Nephron progenitor cell (in vitro differentiated cells): ENCODE data around the gene OR2V2.

Experiments used
- DNase-seq: peaks from one replicate; pipeline ENCODE4 v3.0.0; 2021
- H3K27ac Mint-ChIP-seq: 2 replicates; pipeline ENCODE4 v1.8.0; 2021; ENCODE audit warnings: mild to moderate bottlenecking, moderate library complexity, mixed read lengths
- H3K27me3 Mint-ChIP-seq: 2 replicates; pipeline ENCODE4 v1.8.0; 2021; ENCODE audit warnings: mild to moderate bottlenecking, low read depth, mixed read lengths; ENCODE audit not compliant: poor library complexity
- H3K36me3 Mint-ChIP-seq: 2 replicates; pipeline ENCODE4 v1.8.0; 2021; ENCODE audit warnings: low read depth, mixed read lengths
- H3K4me1 Mint-ChIP-seq: 2 replicates; pipeline ENCODE4 v1.8.0; 2021; ENCODE audit warnings: mixed read lengths
- H3K4me3 Mint-ChIP-seq: 2 replicates; pipeline ENCODE4 v1.8.0; 2021; ENCODE audit warnings: mild to moderate bottlenecking, moderate library complexity, mixed read lengths
- H3K9me3 Mint-ChIP-seq: 2 replicates; pipeline ENCODE4 v1.8.0; 2021; ENCODE audit warnings: mild to moderate bottlenecking, moderate library complexity, mixed read lengths
- TF ChIP-seq, protein P1 (sequence below): fragments of 200-600 bp; sonication (generic); IDR thresholded peaks from 2 replicates; pipeline ENCODE4 v1.5.0; 2021; ENCODE audit warnings: antibody characterized with exemption

Gene OR2V2

DNA sequence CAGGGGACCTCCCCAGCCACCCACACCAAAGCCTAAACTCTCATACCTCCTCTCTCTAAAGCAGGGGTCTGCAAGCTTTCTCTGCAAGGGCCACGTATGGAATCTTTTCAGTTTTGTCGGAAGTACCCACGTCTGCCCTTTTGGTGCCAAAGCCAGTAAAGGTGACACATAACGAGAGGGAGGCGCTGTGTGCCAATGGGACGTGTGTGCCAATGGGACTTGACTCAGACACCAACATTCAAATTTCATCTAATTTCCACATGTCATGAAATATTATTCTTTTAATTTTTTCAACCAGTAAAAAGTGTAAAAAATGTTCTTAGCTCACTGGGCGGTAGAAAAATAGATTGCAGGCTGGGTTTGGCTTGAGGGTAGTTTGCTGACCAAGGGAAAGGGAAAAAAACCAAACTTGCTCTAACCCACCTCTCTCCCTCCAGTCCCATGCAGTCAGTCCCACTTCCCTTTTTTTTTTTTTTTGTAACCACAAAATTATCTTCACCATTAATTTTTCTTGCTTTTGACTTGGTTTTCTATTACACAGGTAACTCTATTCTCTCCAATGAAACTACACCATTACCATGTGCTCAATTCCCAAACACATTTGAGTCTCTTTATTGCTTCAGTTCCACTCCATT lies 41.9 kb upstream of the OR2V2 start:
- H3K27ac Mint-ChIP-seq = no peak overlapping the region
- H3K4me3 Mint-ChIP-seq = no peak overlapping the region
- H3K27me3 Mint-ChIP-seq = peaks cover 57% of the 10 kb centered on the region
- no peaks in the 10 kb centered on the region for H3K36me3 Mint-ChIP-seq
- TF ChIP-seq, protein P1, sequence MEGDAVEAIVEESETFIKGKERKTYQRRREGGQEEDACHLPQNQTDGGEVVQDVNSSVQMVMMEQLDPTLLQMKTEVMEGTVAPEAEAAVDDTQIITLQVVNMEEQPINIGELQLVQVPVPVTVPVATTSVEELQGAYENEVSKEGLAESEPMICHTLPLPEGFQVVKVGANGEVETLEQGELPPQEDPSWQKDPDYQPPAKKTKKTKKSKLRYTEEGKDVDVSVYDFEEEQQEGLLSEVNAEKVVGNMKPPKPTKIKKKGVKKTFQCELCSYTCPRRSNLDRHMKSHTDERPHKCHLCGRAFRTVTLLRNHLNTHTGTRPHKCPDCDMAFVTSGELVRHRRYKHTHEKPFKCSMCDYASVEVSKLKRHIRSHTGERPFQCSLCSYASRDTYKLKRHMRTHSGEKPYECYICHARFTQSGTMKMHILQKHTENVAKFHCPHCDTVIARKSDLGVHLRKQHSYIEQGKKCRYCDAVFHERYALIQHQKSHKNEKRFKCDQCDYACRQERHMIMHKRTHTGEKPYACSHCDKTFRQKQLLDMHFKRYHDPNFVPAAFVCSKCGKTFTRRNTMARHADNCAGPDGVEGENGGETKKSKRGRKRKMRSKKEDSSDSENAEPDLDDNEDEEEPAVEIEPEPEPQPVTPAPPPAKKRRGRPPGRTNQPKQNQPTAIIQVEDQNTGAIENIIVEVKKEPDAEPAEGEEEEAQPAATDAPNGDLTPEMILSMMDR = no peak
- H3K4me1 Mint-ChIP-seq = peaks cover 18% of the 10 kb centered on the region
- peaks cover 12% of the 10 kb centered on the region for H3K9me3 Mint-ChIP-seq
- no peak for DNase-seq

DNA sequence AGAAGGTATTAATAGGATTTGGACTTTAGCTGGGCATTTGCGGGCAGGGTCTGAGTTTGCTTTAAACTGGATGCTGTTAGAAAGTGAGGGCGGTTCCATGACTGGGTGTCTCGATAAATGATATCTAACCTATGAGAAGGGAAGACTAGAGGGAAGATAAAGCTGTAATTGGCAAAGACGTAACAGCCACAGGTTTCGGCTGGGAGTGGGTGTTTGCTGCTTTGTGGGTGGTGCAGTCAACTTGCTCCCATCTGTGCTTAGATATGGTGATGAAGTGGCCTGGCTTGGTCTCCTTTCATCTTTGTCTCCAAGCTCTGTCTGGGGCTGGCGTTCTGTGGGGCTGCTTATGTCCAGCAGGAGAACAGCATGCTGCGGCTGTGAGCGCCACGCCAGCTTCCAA lies 39.7 kb upstream of the OR2V2 start:
- no peak overlapping the region for H3K27ac Mint-ChIP-seq
- peaks cover 77% of the 10 kb centered on the region for H3K27me3 Mint-ChIP-seq
- TF ChIP-seq, protein P1 = no peak
- H3K36me3 Mint-ChIP-seq = no peaks in the 10 kb centered on the region
- no peak overlapping the region for H3K4me3 Mint-ChIP-seq
- H3K4me1 Mint-ChIP-seq = peaks cover 18% of the 10 kb centered on the region
- no peak for DNase-seq
- peaks cover 18% of the 10 kb centered on the region for H3K9me3 Mint-ChIP-seq

DNA sequence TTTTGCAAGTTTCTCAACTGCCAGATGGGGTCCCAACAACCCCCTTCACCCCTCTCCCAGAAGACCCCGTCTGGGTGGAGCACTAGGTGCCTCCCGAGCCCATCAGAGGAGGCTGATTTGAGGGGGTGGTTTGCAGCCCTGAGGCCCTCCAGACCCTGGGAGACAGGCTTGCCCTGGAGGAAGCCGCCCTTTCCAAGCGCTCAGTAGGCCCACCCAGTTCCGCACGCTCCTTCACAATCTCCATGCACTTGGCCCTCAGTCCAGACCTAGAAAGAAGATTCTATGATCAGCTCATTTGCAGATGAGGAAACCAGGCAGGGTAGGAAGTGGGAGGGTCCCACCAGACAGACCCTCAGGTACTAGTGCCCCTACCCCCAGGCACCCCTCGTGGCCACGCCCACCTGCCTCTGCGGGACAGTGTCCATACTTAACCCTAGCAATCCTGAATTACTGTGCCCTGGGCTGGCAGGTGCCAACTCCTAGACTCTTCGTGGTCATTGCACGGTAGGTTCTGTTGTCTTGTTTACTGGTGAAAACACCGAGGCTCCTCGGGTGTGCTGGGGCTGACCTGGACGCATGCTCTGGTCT lies 38.7 kb upstream of the OR2V2 start:
- Mint-ChIP-seq H3K4me3 (no peak overlapping the region), H3K4me1 (peaks cover 18% of the 10 kb centered on the region), H3K27me3 (peaks cover 78% of the 10 kb centered on the region), H3K9me3 (peaks cover 20% of the 10 kb centered on the region), H3K27ac (no peak overlapping the region), H3K36me3 (no peaks in the 10 kb centered on the region)
- DNase-seq = no peak
- TF ChIP-seq, protein P1 = no peak

DNA sequence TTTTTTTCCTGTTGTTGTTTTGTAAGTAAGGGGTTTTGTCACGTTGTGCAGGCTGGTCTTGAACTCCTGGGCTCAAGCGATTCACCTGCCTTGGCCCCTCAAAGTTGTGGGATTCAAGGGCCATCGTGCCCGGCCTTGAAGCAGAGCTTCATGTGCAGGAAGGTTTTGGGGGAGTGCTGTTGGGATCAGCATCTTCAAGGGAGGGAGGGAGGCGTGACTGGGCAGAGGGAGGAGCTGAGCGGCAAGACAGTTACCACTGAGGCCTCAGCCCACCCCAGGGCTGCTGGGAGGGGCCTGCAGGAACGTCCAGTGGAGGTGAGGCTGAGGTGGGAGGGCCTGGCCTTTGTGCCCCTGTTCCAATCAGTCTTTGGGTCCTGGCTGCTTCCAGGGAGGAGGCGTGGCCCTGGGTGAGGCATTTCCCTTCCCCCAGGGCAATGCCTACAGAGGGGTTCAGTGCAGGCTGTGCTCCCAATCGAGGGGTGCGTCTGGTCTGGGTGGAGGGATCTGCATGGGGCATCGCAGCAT lies 37.8 kb upstream of the OR2V2 start:
- H3K9me3 Mint-ChIP-seq = peaks cover 22% of the 10 kb centered on the region
- H3K4me3 Mint-ChIP-seq = no peak overlapping the region
- TF ChIP-seq, protein P1 = no peak
- peaks cover 6% of the 10 kb centered on the region for H3K36me3 Mint-ChIP-seq
- no peak overlapping the region for H3K27ac Mint-ChIP-seq
- H3K4me1 Mint-ChIP-seq = peaks cover 11% of the 10 kb centered on the region
- no peak for DNase-seq
- peaks cover 80% of the 10 kb centered on the region for H3K27me3 Mint-ChIP-seq

DNA sequence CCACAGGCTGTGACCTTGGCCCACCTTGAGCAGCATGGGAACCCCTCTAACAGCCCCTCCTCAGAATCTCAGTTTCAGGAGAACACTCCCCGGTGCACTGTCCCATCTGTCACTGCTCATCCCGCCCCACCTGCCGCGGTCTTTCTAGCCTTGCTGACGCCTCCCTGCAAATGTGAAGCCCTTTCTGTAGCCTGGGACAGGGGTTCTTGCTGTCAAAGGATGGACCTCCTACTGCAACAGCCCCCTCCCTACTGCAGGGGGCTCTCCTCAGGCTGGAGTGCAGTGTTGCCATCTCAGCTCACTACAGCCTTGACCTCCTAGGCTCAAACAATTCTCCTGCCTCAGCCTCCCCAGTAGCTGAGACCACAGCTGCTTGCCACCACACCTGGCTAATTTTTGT lies 36.4 kb upstream of the OR2V2 start:
- DNase-seq = no peak

More for the DNA sequence above, 36.4 kb upstream of the OR2V2 start:
- Mint-ChIP-seq H3K4me1 (peaks cover 5% of the 10 kb centered on the region), H3K9me3 (peaks cover 32% of the 10 kb centered on the region), H3K4me3 (no peak overlapping the region), H3K27ac (no peak overlapping the region), H3K36me3 (peaks cover 8% of the 10 kb centered on the region), H3K27me3 (peaks cover 80% of the 10 kb centered on the region)
- TF ChIP-seq, protein P1 = no peak
